Nephron progenitor cell (in vitro differentiated cells): ENCODE results near the gene MACROH2A1.

Source experiments
- DNase-seq: peaks from one replicate; pipeline ENCODE4 v3.0.0; 2021
- H3K27ac Mint-ChIP-seq: 2 replicates; pipeline ENCODE4 v1.8.0; 2021; ENCODE audit warnings: mild to moderate bottlenecking, moderate library complexity, mixed read lengths
- H3K27me3 Mint-ChIP-seq: 2 replicates; pipeline ENCODE4 v1.8.0; 2021; ENCODE audit warnings: mild to moderate bottlenecking, low read depth, mixed read lengths; ENCODE audit not compliant: poor library complexity
- H3K36me3 Mint-ChIP-seq: 2 replicates; pipeline ENCODE4 v1.8.0; 2021; ENCODE audit warnings: low read depth, mixed read lengths
- H3K4me1 Mint-ChIP-seq: 2 replicates; pipeline ENCODE4 v1.8.0; 2021; ENCODE audit warnings: mixed read lengths
- H3K4me3 Mint-ChIP-seq: 2 replicates; pipeline ENCODE4 v1.8.0; 2021; ENCODE audit warnings: mild to moderate bottlenecking, moderate library complexity, mixed read lengths
- H3K9me3 Mint-ChIP-seq: 2 replicates; pipeline ENCODE4 v1.8.0; 2021; ENCODE audit warnings: mild to moderate bottlenecking, moderate library complexity, mixed read lengths
- TF ChIP-seq, protein P1 (sequence below): fragments of 200-600 bp; sonication (generic); IDR thresholded peaks from 2 replicates; pipeline ENCODE4 v1.5.0; 2021; ENCODE audit warnings: antibody characterized with exemption

MACROH2A1 gene

DNA sequence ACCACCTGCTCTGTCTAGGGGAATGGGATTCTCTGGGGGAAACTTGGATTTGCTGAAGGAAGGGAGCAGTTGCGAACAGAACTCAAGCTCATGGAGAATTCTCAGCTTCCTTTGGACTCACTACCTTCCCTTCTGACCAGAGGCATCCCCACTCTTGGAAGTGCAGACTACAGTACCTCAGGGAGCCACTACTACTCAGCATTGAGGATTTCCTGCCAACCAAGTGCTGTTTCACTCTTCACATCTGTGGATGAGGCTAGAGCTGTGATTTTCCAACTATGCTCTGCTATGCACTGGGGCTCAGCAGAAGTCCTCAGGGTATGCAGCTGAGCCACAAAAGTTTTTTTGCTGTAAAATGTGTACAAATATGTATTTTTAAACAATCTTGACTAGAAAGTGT is 43.9 kb downstream of the MACROH2A1 start:
- no peak overlapping the region for H3K27ac Mint-ChIP-seq
- peaks cover 57% of the 10 kb centered on the region for H3K36me3 Mint-ChIP-seq
- H3K9me3 Mint-ChIP-seq, result no peaks in the 10 kb centered on the region
- H3K27me3 Mint-ChIP-seq, result no peaks in the 10 kb centered on the region
- TF ChIP-seq, protein P1, sequence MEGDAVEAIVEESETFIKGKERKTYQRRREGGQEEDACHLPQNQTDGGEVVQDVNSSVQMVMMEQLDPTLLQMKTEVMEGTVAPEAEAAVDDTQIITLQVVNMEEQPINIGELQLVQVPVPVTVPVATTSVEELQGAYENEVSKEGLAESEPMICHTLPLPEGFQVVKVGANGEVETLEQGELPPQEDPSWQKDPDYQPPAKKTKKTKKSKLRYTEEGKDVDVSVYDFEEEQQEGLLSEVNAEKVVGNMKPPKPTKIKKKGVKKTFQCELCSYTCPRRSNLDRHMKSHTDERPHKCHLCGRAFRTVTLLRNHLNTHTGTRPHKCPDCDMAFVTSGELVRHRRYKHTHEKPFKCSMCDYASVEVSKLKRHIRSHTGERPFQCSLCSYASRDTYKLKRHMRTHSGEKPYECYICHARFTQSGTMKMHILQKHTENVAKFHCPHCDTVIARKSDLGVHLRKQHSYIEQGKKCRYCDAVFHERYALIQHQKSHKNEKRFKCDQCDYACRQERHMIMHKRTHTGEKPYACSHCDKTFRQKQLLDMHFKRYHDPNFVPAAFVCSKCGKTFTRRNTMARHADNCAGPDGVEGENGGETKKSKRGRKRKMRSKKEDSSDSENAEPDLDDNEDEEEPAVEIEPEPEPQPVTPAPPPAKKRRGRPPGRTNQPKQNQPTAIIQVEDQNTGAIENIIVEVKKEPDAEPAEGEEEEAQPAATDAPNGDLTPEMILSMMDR, result no peak
- H3K4me3 Mint-ChIP-seq, result no peak overlapping the region
- no peak for DNase-seq
- peaks cover 13% of the 10 kb centered on the region for H3K4me1 Mint-ChIP-seq

DNA sequence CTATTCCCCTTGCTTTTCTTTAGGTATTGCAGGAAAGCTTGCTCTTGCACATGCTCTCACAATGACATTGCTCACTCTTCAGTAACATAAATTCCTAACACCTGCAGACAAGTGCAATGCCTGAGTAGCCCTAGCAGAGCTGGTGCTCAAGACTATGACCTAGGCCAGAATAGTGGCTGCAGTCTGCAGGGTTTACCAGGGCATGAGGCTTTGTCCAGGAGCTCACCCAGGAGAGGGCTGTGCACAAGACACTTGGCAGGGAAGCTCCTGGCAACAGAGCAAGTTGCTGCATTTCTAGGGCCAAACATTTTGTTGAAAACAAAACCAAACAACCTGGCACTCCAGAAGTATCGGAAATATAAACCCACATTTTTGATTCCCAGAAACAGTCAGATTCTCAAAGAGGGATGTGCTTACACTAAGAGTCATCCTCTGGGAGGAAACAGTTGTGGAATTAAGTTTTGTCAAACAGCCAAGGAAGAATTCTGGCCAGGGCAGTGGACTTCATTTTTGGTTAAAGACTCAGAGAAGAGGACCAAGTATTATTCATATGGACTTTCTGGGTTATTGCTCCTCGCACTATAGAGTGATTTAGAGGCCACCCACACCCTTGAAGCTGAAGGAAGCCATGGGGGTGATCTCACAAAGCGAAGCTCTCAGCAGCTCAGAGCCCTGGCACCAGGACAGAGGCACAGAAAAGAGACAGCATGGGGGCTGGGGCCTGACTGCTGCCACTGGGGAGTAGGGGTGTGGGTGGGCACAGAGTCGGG is 44.9 kb downstream of the MACROH2A1 start:
- H3K9me3 Mint-ChIP-seq, result no peaks in the 10 kb centered on the region
- TF ChIP-seq, protein P1, result no peak
- H3K27me3 Mint-ChIP-seq, result no peaks in the 10 kb centered on the region
- H3K4me3 Mint-ChIP-seq, result no peak overlapping the region
- peaks cover 54% of the 10 kb centered on the region for H3K36me3 Mint-ChIP-seq
- H3K27ac Mint-ChIP-seq, result peak overlapping the region; percentile 57
- no peak for DNase-seq
- H3K4me1 Mint-ChIP-seq, result peaks cover 5% of the 10 kb centered on the region

DNA sequence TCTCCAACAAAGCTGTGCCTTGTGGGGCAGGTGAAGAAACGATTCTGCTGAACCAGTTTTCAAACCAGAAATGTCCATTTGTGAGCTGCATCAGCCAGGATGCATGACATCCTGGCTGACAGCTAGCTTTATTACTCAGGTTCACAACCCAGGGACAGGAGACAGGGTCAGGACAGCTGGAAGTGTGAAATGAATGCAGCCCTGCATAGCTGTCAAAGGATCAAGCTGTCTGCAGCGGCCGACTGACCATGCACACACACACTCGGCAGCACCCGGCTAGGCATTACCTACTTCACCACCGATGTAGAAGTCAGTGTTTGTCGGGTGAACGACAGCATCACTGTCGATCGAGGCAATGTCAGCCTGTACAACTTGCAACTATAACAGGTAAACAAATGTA is 48.5 kb downstream of the MACROH2A1 start:
- Mint-ChIP-seq H3K36me3 (peaks cover 36% of the 10 kb centered on the region), H3K9me3 (no peaks in the 10 kb centered on the region), H3K27me3 (no peaks in the 10 kb centered on the region), H3K27ac (no peak overlapping the region), H3K4me3 (no peak overlapping the region), H3K4me1 (no peaks in the 10 kb centered on the region)
- no peak for DNase-seq
- TF ChIP-seq, protein P1, result no peak

DNA sequence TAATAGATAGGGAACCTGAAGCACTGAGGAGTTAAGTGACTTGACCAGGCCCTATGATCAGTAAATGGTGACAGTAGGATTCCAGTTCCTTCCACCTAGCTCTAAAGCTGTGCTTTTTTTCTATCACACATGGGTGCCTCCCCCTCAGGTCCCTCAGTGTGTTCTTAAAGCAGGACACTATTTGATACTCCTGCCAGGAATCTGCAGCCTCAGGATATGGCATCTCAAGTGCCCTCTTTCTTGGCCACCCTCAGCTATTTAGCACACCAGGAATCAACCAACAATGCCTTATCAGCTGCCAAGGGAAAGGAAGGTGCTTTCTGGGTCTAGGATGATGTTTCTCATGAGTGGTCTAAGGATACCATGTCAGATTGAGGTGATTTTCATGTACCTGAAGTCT is 49.1 kb downstream of the MACROH2A1 start:
- peak overlapping the region; percentile 22 for H3K27ac Mint-ChIP-seq
- peaks cover 2% of the 10 kb centered on the region for H3K27me3 Mint-ChIP-seq
- DNase-seq, result no peak
- H3K36me3 Mint-ChIP-seq, result peaks cover 38% of the 10 kb centered on the region
- H3K9me3 Mint-ChIP-seq, result no peaks in the 10 kb centered on the region
- H3K4me3 Mint-ChIP-seq, result no peak overlapping the region
- H3K4me1 Mint-ChIP-seq, result no peaks in the 10 kb centered on the region
- TF ChIP-seq, protein P1, result no peak

DNA sequence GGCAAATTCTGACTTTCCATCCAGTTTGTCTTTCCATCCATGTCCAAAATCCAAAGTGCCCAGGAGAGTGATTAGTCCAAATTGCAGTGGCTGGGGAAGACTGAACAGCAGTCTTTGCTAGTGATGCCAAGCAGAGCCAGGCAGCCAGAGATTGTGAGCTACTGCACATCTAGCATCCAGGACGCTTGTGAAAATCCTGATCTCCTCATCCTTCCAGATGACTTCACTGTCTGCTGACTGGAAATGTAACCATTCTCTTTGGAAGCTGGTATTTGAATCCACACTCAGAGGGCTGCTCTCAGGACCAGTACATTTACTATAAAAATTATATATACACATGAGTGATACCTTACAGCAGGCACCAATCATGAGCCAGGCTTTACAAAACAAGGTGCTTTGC is 49.6 kb downstream of the MACROH2A1 start:
- Mint-ChIP-seq H3K9me3 (no peaks in the 10 kb centered on the region), H3K4me3 (no peak overlapping the region), H3K27ac (no peak overlapping the region), H3K36me3 (peaks cover 39% of the 10 kb centered on the region), H3K27me3 (peaks cover 3% of the 10 kb centered on the region), H3K4me1 (no peaks in the 10 kb centered on the region)
- DNase-seq, result no peak
- TF ChIP-seq, protein P1, result no peak

DNA sequence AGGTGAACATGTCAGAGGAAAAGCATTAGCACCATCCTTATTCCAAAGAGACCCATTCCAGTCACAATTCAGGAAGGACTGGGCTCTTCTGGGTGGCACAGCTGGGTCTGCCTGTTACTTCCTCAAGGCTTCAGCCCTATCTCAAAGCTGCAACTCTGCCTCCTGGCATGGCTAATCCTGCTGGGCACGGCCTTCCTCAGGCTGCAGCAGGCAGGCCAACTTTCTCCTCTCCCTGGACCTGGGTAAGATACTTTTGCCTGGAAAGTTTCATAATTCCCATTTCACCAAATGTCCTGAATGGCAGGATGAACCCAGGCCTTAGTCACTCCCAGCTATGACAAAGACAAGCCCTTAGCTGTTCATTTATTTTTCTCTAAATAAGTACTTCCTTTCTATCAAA is 50.1 kb downstream of the MACROH2A1 start:
- TF ChIP-seq, protein P1, result no peak
- H3K4me1 Mint-ChIP-seq, result no peaks in the 10 kb centered on the region
- no peak overlapping the region for H3K4me3 Mint-ChIP-seq
- H3K27me3 Mint-ChIP-seq, result peaks cover 3% of the 10 kb centered on the region
- H3K36me3 Mint-ChIP-seq, result peaks cover 37% of the 10 kb centered on the region
- no peak overlapping the region for H3K27ac Mint-ChIP-seq
- DNase-seq, result no peak
- H3K9me3 Mint-ChIP-seq, result no peaks in the 10 kb centered on the region
